K562 (cell line): Measurements from ENCODE around the gene ADAM15. TPM values are rescaled to one million over a fixed set of nuclear protein-coding genes. Genes with fewer than 3 reads are reported as not detected.

ENCODE experiments used
- CXXC5 ChIP-seq: fragments of 250-450 bp; sonication (Bioruptor Pico); IDR thresholded peaks from 2 replicates; pipeline ENCODE4 v1.8.0; 2022; ENCODE audit warnings: inconsistent platforms, mild to moderate bottlenecking, moderate library complexity
- KLF6 ChIP-seq: fragments of 250-450 bp; sonication (Bioruptor Pico); IDR thresholded peaks from 2 replicates; pipeline ENCODE4 v1.4.0; 2020; ENCODE audit warnings: mild to moderate bottlenecking, moderate library complexity, borderline replicate concordance
- PYGO2 ChIP-seq: fragments of 450-650 bp; IDR thresholded peaks from 2 replicates; pipeline ENCODE4 v1.6.1; 2016; ENCODE audit warnings: mild to moderate bottlenecking, missing genetic modification characterization, moderate library complexity, missing compliant biosample characterization
- SOX6 ChIP-seq: fragments of 450-650 bp; IDR thresholded peaks from 2 replicates; pipeline ENCODE4 v1.6.1; 2014; ENCODE audit warnings: mild to moderate bottlenecking
- SREBF2 ChIP-seq: sonication (generic); formaldehyde crosslinking; IDR thresholded peaks from 2 replicates; pipeline ENCODE4 v1.4.0; 2020; ENCODE audit warnings: mild to moderate bottlenecking, missing genetic modification reagents
- SUPT5H ChIP-seq: fragments of 450-650 bp; IDR thresholded peaks from 2 replicates; pipeline ENCODE4 v1.6.1; 2016
- ZNF586 ChIP-seq: fragments of 450-650 bp; formaldehyde crosslinking; conservative IDR thresholded peaks from 2 replicates; pipeline ENCODE4 v1.4.0; 2020; ENCODE audit warnings: mild to moderate bottlenecking, moderate library complexity
- ZNF668 ChIP-seq: fragments of 250-450 bp; sonication (Bioruptor Pico); IDR thresholded peaks from 2 replicates; pipeline ENCODE4 v1.8.0; 2022; ENCODE audit warnings: mild to moderate bottlenecking, inconsistent platforms
- polyA plus RNA-seq, 8 experiments: library from polyadenylated mRNA; depleted of rRNA in 4 of 8; stranded (reverse) in 5 of 8; unstranded in 3 of 8; fragments of >200 nt; fragmentation: Nextera tagmentation in 2 of 8; fragmentation: Illumina TruSeq in 1 of 8; extraction: Ambion mirVana in 2 of 8; extraction: Trizol in 1 of 8; gene quantifications; 2 replicates each; pipeline versions ENCODE4 v1.2.1 to v1.2.3, GENCODE V29; 2011 to 2014; ENCODE audit warnings: inconsistent platforms in 1 of 8, missing spikeins in 1 of 8
- total RNA-seq, 7 experiments: library from RNA; depleted of rRNA in 6 of 7; stranded (reverse); fragments of >200 nt in 6 of 7; fragmentation: Illumina TruSeq in 2 of 7; extraction: Trizol in 2 of 7; gene quantifications; 2 replicates each; pipeline versions ENCODE4 v1.2.1 to v1.2.3, GENCODE V29; 2011 to 2021; ENCODE audit warnings: low replicate concordance in 1 of 7
- TF ChIP-seq, protein P1 (sequence below): fragments of 450-650 bp; formaldehyde crosslinking; IDR thresholded peaks from 2 replicates; pipeline ENCODE4 v1.4.0; 2022; ENCODE audit warnings: mild to moderate bottlenecking, moderate library complexity
- TF ChIP-seq, protein P2 (sequence below): fragments of 450-650 bp; formaldehyde crosslinking; IDR thresholded peaks from 2 replicates; pipeline ENCODE4 v1.4.0; 2020; ENCODE audit warnings: mild to moderate bottlenecking
- TF ChIP-seq, protein P3 (sequence below): IDR thresholded peaks from 3 replicates; pipeline ENCODE4 v1.6.1; 2011; ENCODE audit warnings: borderline replicate concordance, mild to moderate bottlenecking; ENCODE audit not compliant: insufficient read length, insufficient read depth
- TF ChIP-seq, protein P4 (sequence below), 2 experiments: fragments of 450-650 bp in 1 of 2; sonication (generic) in 1 of 2; formaldehyde crosslinking in 1 of 2; IDR thresholded peaks; 2 replicates each; pipeline versions ENCODE4 v1.7.1 to v1.9.0; 2016 to 2022; ENCODE audit warnings: inconsistent platforms in 1 of 2, mild to moderate bottlenecking in 1 of 2, missing genetic modification reagents in 1 of 2

The ADAM15 gene
- total and polyA plus RNA-seq, 9 of the 15 experiments (the other 6 are each of a cell fraction or from before 2014, with no cell fraction given) = 0.69 to 72.3 (median 32.8) TPM

DNA sequence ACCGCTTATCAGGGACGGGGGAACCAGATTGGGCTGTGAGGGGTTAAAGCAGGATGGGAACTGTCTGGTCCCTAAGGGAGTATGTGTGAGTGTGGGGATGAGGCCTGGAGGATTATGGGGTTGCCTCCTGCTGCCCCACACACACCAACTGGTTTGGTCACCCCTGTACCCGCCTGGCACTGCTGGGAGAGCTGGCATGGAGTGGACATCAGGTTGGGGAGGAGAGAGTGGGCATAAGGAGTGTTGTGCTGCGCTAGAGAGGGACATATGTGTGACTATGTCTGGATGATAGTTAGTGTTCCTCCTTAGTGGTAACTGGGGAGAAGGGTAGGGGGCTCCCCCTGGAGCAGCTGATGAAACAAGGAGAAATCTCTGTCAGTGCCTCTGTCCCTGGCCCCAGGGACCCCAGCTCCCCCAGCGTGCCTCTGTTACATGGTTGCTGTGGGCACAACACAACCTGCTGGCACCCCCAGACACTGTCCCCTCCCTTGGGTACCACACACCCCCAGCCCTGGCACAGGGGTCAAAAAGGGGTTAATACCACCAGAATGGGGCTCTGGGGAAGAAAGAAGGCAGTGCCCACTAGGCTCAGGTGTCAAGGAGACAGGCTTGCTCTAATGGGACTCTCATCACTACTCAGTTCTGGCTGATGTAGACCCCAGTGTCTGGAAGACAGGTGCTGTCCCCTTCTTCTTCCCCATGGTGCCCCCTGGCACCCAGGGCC is 46.6 kb upstream of the ADAM15 start (continued):
- TF ChIP-seq, protein P1, sequence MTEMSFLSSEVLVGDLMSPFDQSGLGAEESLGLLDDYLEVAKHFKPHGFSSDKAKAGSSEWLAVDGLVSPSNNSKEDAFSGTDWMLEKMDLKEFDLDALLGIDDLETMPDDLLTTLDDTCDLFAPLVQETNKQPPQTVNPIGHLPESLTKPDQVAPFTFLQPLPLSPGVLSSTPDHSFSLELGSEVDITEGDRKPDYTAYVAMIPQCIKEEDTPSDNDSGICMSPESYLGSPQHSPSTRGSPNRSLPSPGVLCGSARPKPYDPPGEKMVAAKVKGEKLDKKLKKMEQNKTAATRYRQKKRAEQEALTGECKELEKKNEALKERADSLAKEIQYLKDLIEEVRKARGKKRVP (CRISPR knock-in tag) = peak; percentile 55
- TF ChIP-seq, protein P2, sequence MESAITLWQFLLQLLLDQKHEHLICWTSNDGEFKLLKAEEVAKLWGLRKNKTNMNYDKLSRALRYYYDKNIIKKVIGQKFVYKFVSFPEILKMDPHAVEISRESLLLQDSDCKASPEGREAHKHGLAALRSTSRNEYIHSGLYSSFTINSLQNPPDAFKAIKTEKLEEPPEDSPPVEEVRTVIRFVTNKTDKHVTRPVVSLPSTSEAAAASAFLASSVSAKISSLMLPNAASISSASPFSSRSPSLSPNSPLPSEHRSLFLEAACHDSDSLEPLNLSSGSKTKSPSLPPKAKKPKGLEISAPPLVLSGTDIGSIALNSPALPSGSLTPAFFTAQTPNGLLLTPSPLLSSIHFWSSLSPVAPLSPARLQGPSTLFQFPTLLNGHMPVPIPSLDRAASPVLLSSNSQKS (CRISPR knock-in tag) = no peak
- no peak for TF ChIP-seq ZNF668 (CRISPR knock-in tag)
- no peak for TF ChIP-seq KLF6
- peak; percentile 31; the same call in 1 of the 2 replicates for TF ChIP-seq SUPT5H
- TF ChIP-seq, protein P3, sequence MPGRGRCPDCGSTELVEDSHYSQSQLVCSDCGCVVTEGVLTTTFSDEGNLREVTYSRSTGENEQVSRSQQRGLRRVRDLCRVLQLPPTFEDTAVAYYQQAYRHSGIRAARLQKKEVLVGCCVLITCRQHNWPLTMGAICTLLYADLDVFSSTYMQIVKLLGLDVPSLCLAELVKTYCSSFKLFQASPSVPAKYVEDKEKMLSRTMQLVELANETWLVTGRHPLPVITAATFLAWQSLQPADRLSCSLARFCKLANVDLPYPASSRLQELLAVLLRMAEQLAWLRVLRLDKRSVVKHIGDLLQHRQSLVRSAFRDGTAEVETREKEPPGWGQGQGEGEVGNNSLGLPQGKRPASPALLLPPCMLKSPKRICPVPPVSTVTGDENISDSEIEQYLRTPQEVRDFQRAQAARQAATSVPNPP = no peak
- 0 out of 2 replicates have a peak, but pooled peaks have one; percentile 38 for TF ChIP-seq CXXC5
- TF ChIP-seq PYGO2 (tag) = 0 out of 2 replicates have a peak, but pooled peaks have one; percentile 18
- no peak for TF ChIP-seq ZNF586
- 0 out of 2 replicates have a peak, but pooled peaks have one; percentile 18 for TF ChIP-seq SOX6
- TF ChIP-seq SREBF2 (CRISPR knock-in tag) = no peak
- TF ChIP-seq, protein P4, sequence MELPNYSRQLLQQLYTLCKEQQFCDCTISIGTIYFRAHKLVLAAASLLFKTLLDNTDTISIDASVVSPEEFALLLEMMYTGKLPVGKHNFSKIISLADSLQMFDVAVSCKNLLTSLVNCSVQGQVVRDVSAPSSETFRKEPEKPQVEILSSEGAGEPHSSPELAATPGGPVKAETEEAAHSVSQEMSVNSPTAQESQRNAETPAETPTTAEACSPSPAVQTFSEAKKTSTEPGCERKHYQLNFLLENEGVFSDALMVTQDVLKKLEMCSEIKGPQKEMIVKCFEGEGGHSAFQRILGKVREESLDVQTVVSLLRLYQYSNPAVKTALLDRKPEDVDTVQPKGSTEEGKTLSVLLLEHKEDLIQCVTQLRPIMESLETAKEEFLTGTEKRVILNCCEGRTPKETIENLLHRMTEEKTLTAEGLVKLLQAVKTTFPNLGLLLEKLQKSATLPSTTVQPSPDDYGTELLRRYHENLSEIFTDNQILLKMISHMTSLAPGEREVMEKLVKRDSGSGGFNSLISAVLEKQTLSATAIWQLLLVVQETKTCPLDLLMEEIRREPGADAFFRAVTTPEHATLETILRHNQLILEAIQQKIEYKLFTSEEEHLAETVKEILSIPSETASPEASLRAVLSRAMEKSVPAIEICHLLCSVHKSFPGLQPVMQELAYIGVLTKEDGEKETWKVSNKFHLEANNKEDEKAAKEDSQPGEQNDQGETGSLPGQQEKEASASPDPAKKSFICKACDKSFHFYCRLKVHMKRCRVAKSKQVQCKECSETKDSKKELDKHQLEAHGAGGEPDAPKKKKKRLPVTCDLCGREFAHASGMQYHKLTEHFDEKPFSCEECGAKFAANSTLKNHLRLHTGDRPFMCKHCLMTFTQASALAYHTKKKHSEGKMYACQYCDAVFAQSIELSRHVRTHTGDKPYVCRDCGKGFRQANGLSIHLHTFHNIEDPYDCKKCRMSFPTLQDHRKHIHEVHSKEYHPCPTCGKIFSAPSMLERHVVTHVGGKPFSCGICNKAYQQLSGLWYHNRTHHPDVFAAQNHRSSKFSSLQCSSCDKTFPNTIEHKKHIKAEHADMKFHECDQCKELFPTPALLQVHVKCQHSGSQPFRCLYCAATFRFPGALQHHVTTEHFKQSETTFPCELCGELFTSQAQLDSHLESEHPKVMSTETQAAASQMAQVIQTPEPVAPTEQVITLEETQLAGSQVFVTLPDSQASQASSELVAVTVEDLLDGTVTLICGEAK (IDR thresholded peaks at IDR 0.05) = peak; percentile 49
- TF ChIP-seq, protein P4 (CRISPR knock-in tag; IDR thresholded peaks at IDR 0.05) = no peak
